HCEC 1CT (cell line): Measurements from ENCODE around the gene MCC.

Source experiments
- DNase-seq: peaks from one replicate; pipeline ENCODE4 v3.0.0-alpha.2; 2017

The MCC gene

GRCh38 chr5:113063927-113064326, 424.3 kb downstream of the MCC start:
- DNase-seq = no peak

DNA sequence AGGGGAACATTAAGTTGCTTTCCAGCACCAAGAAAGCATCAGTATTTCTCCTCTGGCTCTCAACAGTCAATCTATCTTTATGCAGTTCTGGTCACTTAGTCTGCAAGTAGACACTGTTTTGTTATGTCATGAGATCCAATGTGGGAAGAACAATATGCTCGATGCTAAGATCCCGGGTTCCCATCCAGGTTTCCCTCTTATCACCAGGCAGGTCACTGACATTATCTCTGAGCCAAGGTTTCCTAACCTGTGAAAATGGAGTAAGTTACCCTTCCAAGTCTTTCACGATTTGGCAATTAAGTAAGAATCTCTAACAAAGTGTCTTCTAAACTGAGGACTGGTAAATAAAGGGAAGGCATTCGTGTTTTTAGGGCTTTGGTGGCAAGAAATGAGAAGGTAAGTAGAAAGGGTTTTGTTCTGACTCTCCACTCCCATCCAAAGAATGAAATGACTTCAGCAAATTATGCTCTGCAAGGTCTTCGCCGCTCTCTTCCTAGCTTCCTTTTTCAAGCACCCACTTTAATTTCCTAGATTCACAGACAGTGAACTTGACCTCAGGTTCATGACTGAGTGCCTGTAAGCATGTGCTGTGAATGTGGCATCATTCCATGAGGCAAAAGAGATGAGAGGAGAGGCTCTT, 425.3 kb downstream of the MCC start:
- peak; percentile 4 for DNase-seq

DNA sequence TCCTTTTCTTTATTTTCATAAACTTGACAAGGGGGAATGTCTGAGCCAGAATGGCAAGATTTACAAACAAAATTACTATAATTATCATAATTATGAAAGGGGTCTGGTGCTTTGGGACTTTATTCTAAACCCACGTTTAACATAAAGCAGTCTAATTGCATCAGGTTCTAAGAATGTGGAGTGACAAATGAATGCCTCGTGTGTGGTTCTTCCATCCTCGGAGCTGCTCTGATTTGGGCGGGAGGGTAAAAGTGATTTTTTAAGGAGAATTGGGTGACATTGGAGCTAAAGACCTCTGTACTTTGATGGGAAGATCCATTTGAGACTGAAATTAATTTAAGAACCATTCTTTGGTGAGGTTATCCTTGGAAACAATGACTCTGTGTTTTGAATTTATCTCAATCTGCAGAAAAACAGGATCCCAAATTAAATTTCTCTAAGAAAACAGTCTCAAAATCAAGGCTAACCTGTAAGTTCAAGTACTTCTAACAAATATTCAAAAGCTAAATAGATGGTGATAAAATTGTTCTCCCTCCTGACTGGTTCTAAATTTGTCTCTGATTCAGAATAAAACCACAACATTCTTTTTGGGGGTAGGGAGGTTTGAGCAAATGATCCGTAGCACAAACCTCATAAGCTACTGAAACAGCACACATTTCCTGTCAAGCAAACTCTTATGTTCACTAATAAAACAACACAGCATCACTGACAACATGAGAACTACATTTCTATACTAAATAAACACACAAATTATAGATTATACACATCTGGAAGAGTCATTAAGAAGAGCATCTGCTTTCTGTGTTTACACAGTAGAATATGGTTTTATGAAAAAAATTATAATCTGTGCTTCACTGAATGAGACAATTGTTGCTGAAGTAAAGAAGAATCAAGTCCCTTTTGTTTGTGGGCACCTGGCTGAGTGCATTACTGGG, 426.1 kb downstream of the MCC start:
- peak; percentile 85 for DNase-seq

DNA sequence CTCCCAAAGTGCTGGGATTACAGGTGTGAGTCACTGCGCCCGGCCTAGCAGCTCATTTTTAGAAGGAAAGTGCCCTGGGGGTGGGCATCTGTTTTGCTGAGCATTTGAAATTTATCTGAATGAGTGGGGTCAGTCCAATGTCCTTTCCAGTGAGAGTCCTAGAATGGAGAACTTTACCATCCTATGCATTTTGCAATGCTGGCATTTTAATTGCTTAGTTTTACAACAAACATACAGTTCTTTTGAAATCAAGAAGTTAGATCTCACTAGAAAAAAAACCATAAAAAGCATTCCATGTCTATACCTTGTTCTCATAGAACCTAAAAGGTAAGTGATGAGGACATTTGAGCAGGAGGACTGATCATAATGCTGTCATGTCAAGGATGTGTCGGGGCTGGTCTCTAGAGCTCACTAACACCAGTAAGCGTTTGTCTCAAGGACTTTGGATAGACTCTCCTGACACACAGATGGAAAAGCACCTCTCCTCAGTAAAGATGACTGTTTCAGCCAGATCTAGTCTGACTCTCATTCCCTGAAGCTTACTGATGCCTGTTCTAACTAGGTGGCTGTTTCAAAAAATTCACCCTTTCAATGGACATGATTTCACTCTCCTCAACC, 427.7 kb downstream of the MCC start:
- no peak for DNase-seq

DNA sequence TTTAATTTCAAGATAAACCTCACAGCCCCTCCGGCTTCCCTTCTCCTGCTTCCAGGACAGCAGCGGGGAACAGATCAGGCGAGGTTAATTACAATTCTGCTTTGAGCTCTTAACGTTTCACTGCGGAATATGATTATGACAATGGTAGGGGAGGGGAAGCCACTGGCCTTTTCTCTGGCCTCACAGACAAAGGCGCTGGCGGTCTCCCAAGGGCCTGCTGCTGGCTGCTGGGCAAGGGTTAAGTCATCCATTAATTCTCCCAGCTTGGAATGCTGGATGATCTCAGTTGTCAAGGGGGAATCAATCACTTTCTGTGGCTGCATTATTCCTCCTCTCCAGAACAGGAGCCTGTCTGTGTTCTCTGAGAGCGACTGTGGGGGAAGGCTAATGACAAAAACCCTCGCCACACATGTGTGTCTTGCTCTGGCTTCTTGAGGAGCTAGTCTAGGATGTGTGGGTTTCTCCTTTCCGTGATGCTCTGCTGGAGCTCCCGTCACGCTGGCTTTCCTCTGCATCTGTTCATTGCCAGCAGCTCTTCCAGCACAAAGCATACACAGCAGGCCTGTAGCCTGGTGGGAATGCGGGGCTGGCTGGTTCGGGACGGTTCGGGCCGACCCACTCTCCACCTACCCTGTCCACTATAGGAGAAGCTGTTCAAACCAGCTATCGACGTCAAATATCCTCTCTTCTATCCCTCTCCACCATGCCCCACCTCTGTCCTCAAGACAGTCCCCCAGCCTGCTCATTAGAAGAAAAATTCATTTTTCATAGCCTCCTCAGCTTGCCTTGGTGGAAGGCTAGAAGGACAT, 428.8 kb downstream of the MCC start:
- peak; percentile 19 for DNase-seq

GRCh38 chr5:113058706-113059226, 429.5 kb downstream of the MCC start:
- DNase-seq = no peak

GRCh38 chr5:113058269-113058668, 430.0 kb downstream of the MCC start:
- DNase-seq = no peak

- no peak for DNase-seq
Observed at GRCh38 chr5:113057557-113057984, 430.7 kb downstream of the MCC start.

GRCh38 chr5:113056988-113057387, 431.3 kb downstream of the MCC start:
- DNase-seq = no peak

DNA sequence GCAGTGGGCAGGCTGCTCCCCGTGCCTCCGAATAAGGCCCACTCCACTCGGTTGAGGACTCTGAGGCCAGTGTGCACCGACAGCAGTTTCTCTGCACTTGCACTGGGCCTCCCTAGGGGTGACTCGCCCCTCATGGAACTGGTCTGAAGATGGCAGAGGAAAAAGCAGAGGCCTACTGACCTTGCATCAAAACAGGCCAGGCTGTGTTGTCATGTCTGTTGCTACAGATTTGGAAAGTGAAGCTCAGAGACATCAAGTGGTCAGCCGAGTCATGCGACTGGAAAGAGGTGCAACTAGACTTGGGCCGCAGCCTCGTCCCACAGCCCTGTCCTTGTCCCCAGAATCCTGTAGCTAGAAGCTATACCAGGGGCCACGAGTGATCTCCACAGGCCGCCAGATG, 433.4 kb downstream of the MCC start:
- no peak for DNase-seq

- no peak for DNase-seq
Observed at GRCh38 chr5:113053511-113053995, 434.7 kb downstream of the MCC start.

DNA sequence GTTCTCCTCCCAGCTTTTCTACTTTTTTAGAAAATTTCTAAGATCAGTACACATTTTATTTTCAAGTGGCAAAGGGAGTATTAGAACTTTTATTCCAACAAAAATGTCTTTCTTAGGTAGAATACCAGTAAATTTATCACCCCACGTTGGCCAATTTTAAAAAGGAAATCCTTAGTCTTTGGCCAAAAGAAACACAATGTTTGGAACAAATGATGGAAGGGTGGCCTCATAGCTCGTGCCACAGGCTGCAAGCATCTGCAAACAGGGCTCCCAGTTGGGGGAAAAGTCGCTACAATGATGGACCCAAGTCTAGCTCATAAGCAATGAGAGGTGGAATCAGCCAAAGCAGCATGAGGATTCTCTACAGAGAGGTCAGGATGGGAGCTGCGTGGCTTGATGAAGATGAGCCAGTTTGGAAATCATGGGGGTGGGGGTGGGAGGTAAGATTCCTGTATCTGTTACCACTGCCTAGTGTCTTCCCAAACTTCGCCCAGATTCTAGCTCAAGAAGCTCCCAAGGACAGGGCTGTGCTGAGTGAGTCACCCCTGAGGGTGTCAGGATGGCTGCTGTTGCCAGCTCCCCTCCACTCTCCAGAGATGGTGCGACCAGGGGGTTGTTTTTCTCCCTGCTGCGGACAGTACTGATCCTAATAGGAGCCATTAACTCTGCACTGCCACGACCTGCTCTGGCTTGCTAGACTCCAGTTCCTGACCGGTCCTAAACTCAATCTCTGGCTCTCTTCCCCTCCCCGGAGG, 436.0 kb downstream of the MCC start:
- DNase-seq = peak; percentile 14

DNA sequence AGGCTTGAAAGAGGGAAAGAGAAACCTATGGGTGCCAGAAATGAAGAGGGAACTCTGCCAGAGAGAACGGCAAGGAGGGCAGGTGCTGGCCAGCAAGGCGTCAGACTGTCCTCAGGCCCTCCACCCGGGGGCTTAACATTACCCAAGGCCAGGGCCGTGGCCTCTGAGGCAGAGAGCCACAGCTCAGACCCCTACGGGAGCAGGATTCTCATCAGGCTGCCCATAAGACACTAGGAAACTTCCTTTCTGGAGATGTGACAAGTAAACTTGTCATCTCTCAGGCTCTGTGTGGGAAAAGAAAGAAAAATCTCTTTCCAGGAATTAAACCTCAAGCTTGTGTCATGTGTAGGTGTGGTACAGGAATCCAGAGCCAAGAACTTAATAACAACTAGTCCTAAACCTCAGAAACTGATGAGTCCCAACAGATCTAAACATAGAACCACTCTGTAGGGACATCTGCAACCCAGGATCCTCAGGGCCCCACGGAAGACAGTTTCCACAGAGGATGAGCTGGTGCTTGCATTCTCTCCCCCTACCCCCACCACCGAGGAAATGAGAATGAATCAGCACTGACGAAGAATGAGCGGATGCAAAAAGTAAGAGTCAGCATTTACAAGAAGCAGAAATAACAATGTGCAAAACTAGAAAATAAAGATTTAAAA, 437.4 kb downstream of the MCC start:
- DNase-seq = peak; percentile 80

GRCh38 chr5:113048931-113049330, 439.3 kb downstream of the MCC start:
- no peak for DNase-seq

GRCh38 chr5:113047733-113048652, 440.3 kb downstream of the MCC start:
- DNase-seq = no peak

DNA sequence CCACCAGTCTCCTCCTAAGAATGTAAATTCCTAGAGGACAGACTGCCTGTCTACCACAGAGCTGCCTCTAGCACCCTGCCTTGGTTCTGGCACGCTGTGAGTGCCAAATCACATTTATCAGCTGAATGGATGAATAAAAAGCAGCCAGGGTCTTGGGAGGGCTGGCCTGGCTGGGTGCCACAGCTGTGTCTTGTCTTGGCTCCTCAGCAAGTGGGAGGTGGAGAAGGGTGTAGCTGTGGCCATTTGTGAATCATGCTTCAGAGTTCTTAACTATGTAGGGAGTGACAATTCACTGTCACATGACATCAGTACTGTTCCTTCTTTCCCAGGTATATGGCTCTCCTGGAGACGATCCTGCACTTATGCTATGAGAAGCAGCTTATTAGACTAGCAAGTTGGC, 441.0 kb downstream of the MCC start:
- peak; percentile 35 for DNase-seq

DNA sequence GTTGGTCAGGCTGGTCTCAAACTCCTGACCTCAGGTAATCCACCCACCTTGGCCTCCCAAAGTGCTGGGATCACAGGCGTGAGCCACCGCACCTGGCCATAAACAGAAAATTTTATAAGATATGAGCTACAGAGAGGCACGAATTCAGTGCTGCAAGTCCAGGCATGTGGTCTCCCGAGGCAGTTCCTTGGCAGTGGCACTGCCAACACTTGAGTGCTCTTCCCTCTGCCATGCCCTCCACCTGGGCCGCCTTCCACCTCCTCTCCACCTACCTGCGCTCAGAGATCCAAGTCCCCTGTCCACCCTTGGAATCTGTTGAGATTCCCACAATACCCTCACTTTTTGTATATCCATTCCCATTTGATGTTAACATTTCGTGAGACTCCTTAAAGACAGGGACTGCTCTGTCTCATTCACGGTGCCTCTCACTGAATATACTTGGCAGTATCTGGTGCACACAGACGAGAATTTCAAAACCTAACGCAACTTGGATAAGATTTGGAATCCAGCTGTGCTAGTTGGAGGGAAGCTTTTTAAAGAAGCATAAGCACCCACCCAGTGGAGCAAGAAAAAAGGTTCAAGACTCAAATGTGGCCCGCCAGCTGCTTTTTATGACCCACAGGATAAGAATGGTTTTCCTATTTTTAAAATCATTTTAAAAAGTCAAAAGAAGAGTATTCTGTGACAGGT, 443.3 kb downstream of the MCC start:
- no peak for DNase-seq

DNA sequence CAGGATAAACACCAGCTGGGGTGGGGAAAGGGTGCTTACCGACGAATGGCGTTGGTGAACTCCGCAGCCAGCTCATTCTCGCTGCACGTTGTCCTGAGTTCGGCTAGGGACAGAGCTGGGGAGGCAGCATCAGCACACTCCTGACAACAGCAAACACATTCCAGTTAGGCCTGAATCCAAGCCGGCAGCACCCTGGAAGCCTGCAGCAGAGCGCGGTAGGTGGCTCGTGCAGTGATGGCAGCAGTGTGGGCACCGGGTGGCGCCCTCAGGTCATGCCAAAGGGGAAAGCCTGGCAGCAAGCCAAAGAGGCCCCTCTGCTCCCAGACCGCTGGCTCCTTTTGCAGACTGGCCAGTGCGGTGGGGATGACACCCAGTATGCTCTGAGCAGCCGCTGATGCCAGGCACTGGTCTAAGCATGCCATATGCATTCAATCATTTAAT, 444.7 kb downstream of the MCC start:
- DNase-seq = no peak
